K562 (cell line): Measurements from ENCODE around the gene PCSK7. TPM values are rescaled to one million over a fixed set of nuclear protein-coding genes. Genes with fewer than 3 reads are reported as not detected.

Experiments used
- CBFB ChIP-seq: sonication (generic); formaldehyde crosslinking; IDR thresholded peaks from 2 replicates; pipeline ENCODE4 v1.4.0; 2020; ENCODE audit warnings: mild to moderate bottlenecking, missing genetic modification reagents
- CXXC5 ChIP-seq: fragments of 250-450 bp; sonication (Bioruptor Pico); IDR thresholded peaks from 2 replicates; pipeline ENCODE4 v1.8.0; 2022; ENCODE audit warnings: inconsistent platforms, mild to moderate bottlenecking, moderate library complexity
- EGR1 ChIP-seq: fragments of 450-650 bp; conservative IDR thresholded peaks from 2 replicates; pipeline ENCODE4 v1.6.1; 2017; ENCODE audit warnings: mild to moderate bottlenecking
- HDAC1 ChIP-seq, 2 experiments: fragments of 450-650 bp; IDR thresholded peaks; 2 replicates each; pipeline ENCODE4 v1.6.1; 2016 to 2017; ENCODE audit warnings: inconsistent platforms in 1 of 2, mild to moderate bottlenecking in 1 of 2, moderate library complexity in 1 of 2
- IFI16 ChIP-seq: fragments of 250-450 bp; sonication (Bioruptor Pico); IDR thresholded peaks from 2 replicates; pipeline ENCODE4 v2.1.2; 2022; ENCODE audit warnings: mild to moderate bottlenecking, inconsistent platforms
- LEF1 ChIP-seq: fragments of 450-650 bp; IDR thresholded peaks from 2 replicates; pipeline ENCODE4 v1.6.1; 2016; ENCODE audit warnings: mild to moderate bottlenecking
- MEIS2 ChIP-seq: fragments of 450-650 bp; IDR thresholded peaks from 2 replicates; pipeline ENCODE4 v1.6.1; 2014; ENCODE audit warnings: mild to moderate bottlenecking; ENCODE audit not compliant: partially characterized antibody
- MTA3 ChIP-seq: fragments of 450-650 bp; formaldehyde crosslinking; IDR thresholded peaks from 2 replicates; pipeline ENCODE4 v1.6.1; 2017; ENCODE audit warnings: mild to moderate bottlenecking, borderline replicate concordance
- RNF2 ChIP-seq: sonication (generic); IDR thresholded peaks from 2 replicates; pipeline ENCODE4 v1.6.1; 2016
- SIN3A ChIP-seq, 2 experiments: fragments of 150-350 bp in 1 of 2; IDR thresholded peaks; 2 replicates each; pipeline ENCODE4 v1.6.1; 2011 to 2016; ENCODE audit warnings: borderline replicate concordance in 2 of 2, low read depth in 2 of 2, low read length in 2 of 2, mild to moderate bottlenecking in 2 of 2, moderate library complexity in 2 of 2; ENCODE audit not compliant: control insufficient read depth in 1 of 2
- SOX6 ChIP-seq: fragments of 450-650 bp; IDR thresholded peaks from 2 replicates; pipeline ENCODE4 v1.6.1; 2014; ENCODE audit warnings: mild to moderate bottlenecking
- TEAD2 ChIP-seq: fragments of 450-650 bp; IDR thresholded peaks from 2 replicates; pipeline ENCODE4 v1.6.1; 2016; ENCODE audit warnings: missing genetic modification characterization, control low read depth, missing compliant biosample characterization
- TSC22D4 ChIP-seq: fragments of 450-650 bp; IDR thresholded peaks from 2 replicates; pipeline ENCODE4 v1.6.1; 2016; ENCODE audit warnings: missing genetic modification characterization, missing biosample characterization, control low read depth
- ZNF174 ChIP-seq: fragments of 250-450 bp; sonication (Bioruptor Pico); IDR thresholded peaks from 2 replicates; pipeline ENCODE4 v1.4.0; 2020; ENCODE audit warnings: mild to moderate bottlenecking
- ZNF507 ChIP-seq: conservative IDR thresholded peaks from 2 replicates; pipeline ENCODE4 v1.6.1; 2017; ENCODE audit warnings: missing genetic modification characterization, missing compliant biosample characterization
- polyA plus RNA-seq, 8 experiments: library from polyadenylated mRNA; depleted of rRNA in 4 of 8; stranded (reverse) in 5 of 8; unstranded in 3 of 8; fragments of >200 nt; fragmentation: Nextera tagmentation in 2 of 8; fragmentation: Illumina TruSeq in 1 of 8; extraction: Ambion mirVana in 2 of 8; extraction: Trizol in 1 of 8; gene quantifications; 2 replicates each; pipeline versions ENCODE4 v1.2.1 to v1.2.3, GENCODE V29; 2011 to 2014; ENCODE audit warnings: inconsistent platforms in 1 of 8, missing spikeins in 1 of 8
- total RNA-seq, 7 experiments: library from RNA; depleted of rRNA in 6 of 7; stranded (reverse); fragments of >200 nt in 6 of 7; fragmentation: Illumina TruSeq in 2 of 7; extraction: Trizol in 2 of 7; gene quantifications; 2 replicates each; pipeline versions ENCODE4 v1.2.1 to v1.2.3, GENCODE V29; 2011 to 2021; ENCODE audit warnings: low replicate concordance in 1 of 7
- TF ChIP-seq, protein P1 (sequence below): fragments of 450-650 bp; IDR thresholded peaks from 2 replicates; pipeline ENCODE4 v1.6.1; 2017; ENCODE audit warnings: antibody characterized with exemption, mild to moderate bottlenecking
- TF ChIP-seq, protein P2 (sequence below), 2 experiments: IDR thresholded peaks; 2 replicates each; pipeline ENCODE4 v1.6.1; 2012; ENCODE audit warnings: improper control_type of control experiment in 2 of 2, low read depth in 2 of 2, low read length in 2 of 2, borderline replicate concordance in 1 of 2
- TF ChIP-seq, protein P3 (sequence below): fragments of 250-450 bp; sonication (Bioruptor Pico); IDR thresholded peaks from 2 replicates; pipeline ENCODE4 v1.4.0; 2020; ENCODE audit warnings: mild to moderate bottlenecking, moderate library complexity
- TF ChIP-seq, protein P4 (sequence below): fragments of 450-650 bp; IDR thresholded peaks from 2 replicates; pipeline ENCODE4 v1.6.1; 2016; ENCODE audit warnings: antibody characterized with exemption

The PCSK7 gene
- total and polyA plus RNA-seq, 9 of the 15 experiments (the other 6 are each of a cell fraction or from before 2014, with no cell fraction given): 3.1 to 29.2 (median 15.6) TPM

DNA sequence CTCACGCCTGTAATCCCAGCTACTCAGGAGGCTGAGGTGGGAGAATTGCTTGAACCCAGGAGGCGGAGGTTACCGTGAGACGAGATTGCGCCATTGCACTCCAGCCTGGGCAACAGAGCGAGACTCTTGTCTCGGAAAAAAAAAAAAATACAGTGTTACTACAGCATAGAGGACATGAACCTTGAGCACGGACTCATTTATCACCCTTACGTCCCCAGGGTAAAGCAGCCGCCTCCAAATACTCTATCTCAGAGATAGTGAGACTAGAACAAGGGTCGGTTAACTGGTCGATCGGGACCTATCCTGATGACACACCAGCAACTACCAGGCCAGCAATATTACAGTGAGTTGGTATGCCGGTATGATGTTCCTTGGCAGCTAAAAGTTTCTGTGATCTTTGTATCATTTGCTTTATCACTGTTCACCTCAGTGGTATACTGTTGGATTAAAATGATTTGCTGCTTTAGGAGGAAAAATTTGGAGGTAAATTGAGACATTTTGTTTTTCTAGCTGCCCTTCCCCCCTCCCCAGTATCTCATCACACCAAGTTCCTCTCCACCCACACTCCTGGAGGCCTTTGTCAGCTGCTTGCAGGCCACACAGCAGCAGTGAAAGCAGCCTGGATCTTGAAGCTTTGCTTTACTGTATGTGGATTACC lies 60.3 kb downstream of the PCSK7 start (continued):
- TF ChIP-seq, protein P1, sequence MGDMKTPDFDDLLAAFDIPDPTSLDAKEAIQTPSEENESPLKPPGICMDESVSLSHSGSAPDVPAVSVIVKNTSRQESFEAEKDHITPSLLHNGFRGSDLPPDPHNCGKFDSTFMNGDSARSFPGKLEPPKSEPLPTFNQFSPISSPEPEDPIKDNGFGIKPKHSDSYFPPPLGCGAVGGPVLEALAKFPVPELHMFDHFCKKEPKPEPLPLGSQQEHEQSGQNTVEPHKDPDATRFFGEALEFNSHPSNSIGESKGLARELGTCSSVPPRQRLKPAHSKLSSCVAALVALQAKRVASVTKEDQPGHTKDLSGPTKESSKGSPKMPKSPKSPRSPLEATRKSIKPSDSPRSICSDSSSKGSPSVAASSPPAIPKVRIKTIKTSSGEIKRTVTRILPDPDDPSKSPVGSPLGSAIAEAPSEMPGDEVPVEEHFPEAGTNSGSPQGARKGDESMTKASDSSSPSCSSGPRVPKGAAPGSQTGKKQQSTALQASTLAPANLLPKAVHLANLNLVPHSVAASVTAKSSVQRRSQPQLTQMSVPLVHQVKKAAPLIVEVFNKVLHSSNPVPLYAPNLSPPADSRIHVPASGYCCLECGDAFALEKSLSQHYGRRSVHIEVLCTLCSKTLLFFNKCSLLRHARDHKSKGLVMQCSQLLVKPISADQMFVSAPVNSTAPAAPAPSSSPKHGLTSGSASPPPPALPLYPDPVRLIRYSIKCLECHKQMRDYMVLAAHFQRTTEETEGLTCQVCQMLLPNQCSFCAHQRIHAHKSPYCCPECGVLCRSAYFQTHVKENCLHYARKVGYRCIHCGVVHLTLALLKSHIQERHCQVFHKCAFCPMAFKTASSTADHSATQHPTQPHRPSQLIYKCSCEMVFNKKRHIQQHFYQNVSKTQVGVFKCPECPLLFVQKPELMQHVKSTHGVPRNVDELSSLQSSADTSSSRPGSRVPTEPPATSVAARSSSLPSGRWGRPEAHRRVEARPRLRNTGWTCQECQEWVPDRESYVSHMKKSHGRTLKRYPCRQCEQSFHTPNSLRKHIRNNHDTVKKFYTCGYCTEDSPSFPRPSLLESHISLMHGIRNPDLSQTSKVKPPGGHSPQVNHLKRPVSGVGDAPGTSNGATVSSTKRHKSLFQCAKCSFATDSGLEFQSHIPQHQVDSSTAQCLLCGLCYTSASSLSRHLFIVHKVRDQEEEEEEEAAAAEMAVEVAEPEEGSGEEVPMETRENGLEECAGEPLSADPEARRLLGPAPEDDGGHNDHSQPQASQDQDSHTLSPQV: 0 out of 2 replicates have a peak, but pooled peaks have one; percentile 21
- TF ChIP-seq HDAC1 (IDR thresholded peaks at IDR 0.05): peak in 1 of 2 experiments; percentile 72; a peak in 2 of 4 replicates
- no peak for TF ChIP-seq ZNF174
- TF ChIP-seq, protein P2, sequence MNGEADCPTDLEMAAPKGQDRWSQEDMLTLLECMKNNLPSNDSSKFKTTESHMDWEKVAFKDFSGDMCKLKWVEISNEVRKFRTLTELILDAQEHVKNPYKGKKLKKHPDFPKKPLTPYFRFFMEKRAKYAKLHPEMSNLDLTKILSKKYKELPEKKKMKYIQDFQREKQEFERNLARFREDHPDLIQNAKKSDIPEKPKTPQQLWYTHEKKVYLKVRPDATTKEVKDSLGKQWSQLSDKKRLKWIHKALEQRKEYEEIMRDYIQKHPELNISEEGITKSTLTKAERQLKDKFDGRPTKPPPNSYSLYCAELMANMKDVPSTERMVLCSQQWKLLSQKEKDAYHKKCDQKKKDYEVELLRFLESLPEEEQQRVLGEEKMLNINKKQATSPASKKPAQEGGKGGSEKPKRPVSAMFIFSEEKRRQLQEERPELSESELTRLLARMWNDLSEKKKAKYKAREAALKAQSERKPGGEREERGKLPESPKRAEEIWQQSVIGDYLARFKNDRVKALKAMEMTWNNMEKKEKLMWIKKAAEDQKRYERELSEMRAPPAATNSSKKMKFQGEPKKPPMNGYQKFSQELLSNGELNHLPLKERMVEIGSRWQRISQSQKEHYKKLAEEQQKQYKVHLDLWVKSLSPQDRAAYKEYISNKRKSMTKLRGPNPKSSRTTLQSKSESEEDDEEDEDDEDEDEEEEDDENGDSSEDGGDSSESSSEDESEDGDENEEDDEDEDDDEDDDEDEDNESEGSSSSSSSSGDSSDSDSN (IDR thresholded peaks at IDR 0.05; ENCODE audit: borderline replicate concordance in 1 of 2, low read depth in 2 of 2, low read length in 2 of 2): 0 out of 4 replicates have a peak, but pooled peaks have one; percentile 28 to 39
- peak; percentile 36 for TF ChIP-seq MEIS2
- TF ChIP-seq, protein P3, sequence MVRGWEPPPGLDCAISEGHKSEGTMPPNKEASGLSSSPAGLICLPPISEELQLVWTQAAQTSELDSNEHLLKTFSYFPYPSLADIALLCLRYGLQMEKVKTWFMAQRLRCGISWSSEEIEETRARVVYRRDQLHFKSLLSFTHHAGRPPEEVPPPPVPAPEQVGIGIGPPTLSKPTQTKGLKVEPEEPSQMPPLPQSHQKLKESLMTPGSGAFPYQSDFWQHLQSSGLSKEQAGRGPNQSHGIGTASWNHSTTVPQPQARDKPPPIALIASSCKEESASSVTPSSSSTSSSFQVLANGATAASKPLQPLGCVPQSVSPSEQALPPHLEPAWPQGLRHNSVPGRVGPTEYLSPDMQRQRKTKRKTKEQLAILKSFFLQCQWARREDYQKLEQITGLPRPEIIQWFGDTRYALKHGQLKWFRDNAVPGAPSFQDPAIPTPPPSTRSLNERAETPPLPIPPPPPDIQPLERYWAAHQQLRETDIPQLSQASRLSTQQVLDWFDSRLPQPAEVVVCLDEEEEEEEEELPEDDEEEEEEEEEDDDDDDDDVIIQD (CRISPR knock-in tag): no peak
- peak; percentile 40; the same call in 1 of the 2 replicates for TF ChIP-seq RNF2
- TF ChIP-seq CBFB: no peak
- peak; percentile 33; the same call in 1 of the 2 replicates for TF ChIP-seq CXXC5
- 0 out of 2 replicates have a peak, but pooled peaks have one; percentile 21 for TF ChIP-seq SOX6
- no peak for TF ChIP-seq TEAD2 (tag)
- no peak for TF ChIP-seq MTA3
- TF ChIP-seq EGR1: peak; percentile 95
- TF ChIP-seq IFI16 (CRISPR knock-in tag): no peak
- TF ChIP-seq, protein P4, sequence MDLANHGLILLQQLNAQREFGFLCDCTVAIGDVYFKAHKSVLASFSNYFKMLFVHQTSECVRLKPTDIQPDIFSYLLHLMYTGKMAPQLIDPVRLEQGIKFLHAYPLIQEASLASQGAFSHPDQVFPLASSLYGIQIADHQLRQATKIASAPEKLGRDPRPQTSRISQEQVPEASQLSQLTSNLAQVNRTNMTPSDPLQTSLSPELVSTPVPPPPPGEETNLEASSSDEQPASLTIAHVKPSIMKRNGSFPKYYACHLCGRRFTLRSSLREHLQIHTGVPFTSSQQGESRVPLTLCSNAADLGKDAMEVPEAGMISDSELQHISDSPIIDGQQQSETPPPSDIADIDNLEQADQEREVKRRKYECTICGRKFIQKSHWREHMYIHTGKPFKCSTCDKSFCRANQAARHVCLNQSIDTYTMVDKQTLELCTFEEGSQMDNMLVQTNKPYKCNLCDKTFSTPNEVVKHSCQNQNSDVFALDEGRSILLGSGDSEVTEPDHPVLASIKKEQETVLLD: 0 out of 2 replicates have a peak, but pooled peaks have one; percentile 25
- no peak for TF ChIP-seq ZNF507 (tag)
- TF ChIP-seq TSC22D4 (tag): no peak
- peak in 1 of 2 experiments; percentile 25; a peak in 1 of 4 replicates for TF ChIP-seq SIN3A (IDR thresholded peaks at IDR 0.05; ENCODE audit: borderline replicate concordance in 2 of 2, control insufficient read depth in 1 of 2, low read depth in 2 of 2, low read length in 2 of 2)
- TF ChIP-seq LEF1: 0 out of 2 replicates have a peak, but pooled peaks have one; percentile 77
